Activated CD8-positive, alpha-beta memory T cell treated with anti-CD3 and anti-CD28 coated beads, Interleukin-2, amount 50 U/mL, for 48 hours (primary cell): Measurements from ENCODE around the gene COL1A2.

Source experiments
- DNase-seq: peaks from one replicate; pipeline ENCODE4 v3.0.0-alpha.2; 2020

The COL1A2 gene

GRCh38 chr7:94394437-94395140, at the start of gene COL1A2:
TSS of gene COL1A2 (plus strand) at chr7:94394895. CDS start at chr7:94395032, 137 bp downstream.
- no peak for DNase-seq

GRCh38 chr7:94345907-94346306, 48.8 kb upstream of the COL1A2 start:
- DNase-seq, result no peak

- DNase-seq, result no peak
Measured at GRCh38 chr7:94348142-94348541, 46.6 kb upstream of the COL1A2 start.

- DNase-seq, result no peak
Measured at GRCh38 chr7:94350734-94351133, 44.0 kb upstream of the COL1A2 start.

GRCh38 chr7:94351703-94352102, 43.0 kb upstream of the COL1A2 start:
- no peak for DNase-seq

GRCh38 chr7:94352887-94353286, 41.8 kb upstream of the COL1A2 start:
- no peak for DNase-seq

- DNase-seq, result no peak
Measured at GRCh38 chr7:94354953-94355352, 39.7 kb upstream of the COL1A2 start.

GRCh38 chr7:94355454-94355853, 39.2 kb upstream of the COL1A2 start:
- no peak for DNase-seq

GRCh38 chr7:94357076-94357475, 37.6 kb upstream of the COL1A2 start:
- no peak for DNase-seq

GRCh38 chr7:94360926-94361325, 33.8 kb upstream of the COL1A2 start:
- DNase-seq, result no peak

- no peak for DNase-seq
Measured at GRCh38 chr7:94362276-94362675, 32.4 kb upstream of the COL1A2 start.

- DNase-seq, result no peak
Measured at GRCh38 chr7:94364816-94365215, 29.9 kb upstream of the COL1A2 start.

GRCh38 chr7:94366163-94366562, 28.5 kb upstream of the COL1A2 start:
- DNase-seq, result no peak

- no peak for DNase-seq
Measured at GRCh38 chr7:94366832-94367231, 27.9 kb upstream of the COL1A2 start.

- no peak for DNase-seq
Measured at GRCh38 chr7:94367949-94368348, 26.7 kb upstream of the COL1A2 start.

- no peak for DNase-seq
Measured at GRCh38 chr7:94368371-94368791, 26.3 kb upstream of the COL1A2 start.

GRCh38 chr7:94374231-94374630, 20.5 kb upstream of the COL1A2 start:
- DNase-seq, result no peak

- DNase-seq, result no peak
Measured at GRCh38 chr7:94374721-94375566, 19.8 kb upstream of the COL1A2 start.

GRCh38 chr7:94375691-94376090, 19.0 kb upstream of the COL1A2 start:
- DNase-seq, result no peak

GRCh38 chr7:94376281-94376680, 18.4 kb upstream of the COL1A2 start:
- no peak for DNase-seq

- no peak for DNase-seq
Measured at GRCh38 chr7:94378356-94378755, 16.3 kb upstream of the COL1A2 start.

GRCh38 chr7:94380264-94380663, 14.4 kb upstream of the COL1A2 start:
- DNase-seq, result no peak

GRCh38 chr7:94382132-94382531, 12.6 kb upstream of the COL1A2 start:
- no peak for DNase-seq

GRCh38 chr7:94382746-94383145, 11.9 kb upstream of the COL1A2 start:
- DNase-seq, result no peak
